ENCODE measurements around the gene SLC2A9.
A peak's percentile ranks its signal among the peaks of the same experiment; 100 is the strongest.
"Not testable (repeated sequence)": the region's sequence is repeated elsewhere in the genome, so short reads cannot be mapped to it uniquely, and the experiment has no call there.

SLC2A9 gene

GRCh38 chr4:9808077-9808476 is 213.2 kb downstream of the SLC2A9 start:
- no peak for DNase-seq

GRCh38 chr4:9804918-9805317 is 216.4 kb downstream of the SLC2A9 start:
- no peak for DNase-seq

- no peak for DNase-seq
Measured at GRCh38 chr4:9800848-9801247, 220.4 kb downstream of the SLC2A9 start.

GRCh38 chr4:9796641-9797040 is 224.7 kb downstream of the SLC2A9 start:
- DNase-seq = not testable (repeated sequence)

- no peak for DNase-seq
Measured at GRCh38 chr4:9792381-9792780, 228.9 kb downstream of the SLC2A9 start.

- DNase-seq = not testable (repeated sequence)
Measured at GRCh38 chr4:9785891-9786290, 235.4 kb downstream of the SLC2A9 start.

GRCh38 chr4:9782136-9782436 is 239.2 kb downstream of the SLC2A9 start:
- DNase-seq = no peak

GRCh38 chr4:9781343-9782135 is 239.8 kb downstream of the SLC2A9 start, which contains the start of gene DRD5:
Gene DRD5, plus strand, starts transcription at chr4:9781634. Its CDS starts 396 bp downstream, at chr4:9782030.
- DNase-seq = peak; percentile 70
